SK-N-SH (cell line): Measurements from ENCODE around the gene HEXB. TPM values are rescaled to one million over a fixed set of nuclear protein-coding genes. Genes with fewer than 3 reads are reported as not detected.

ENCODE experiments used
- CTCF ChIA-PET: fragments of 300-600, 350-600 bp; formaldehyde crosslinking; extraction: SDS; loops from one replicate; lab custom pipeline; 2021; lab: Yijun Ruan, JAX
- POLR2A ChIA-PET: fragments of 350-600 bp; sonication (Branson Sonifier 250); formaldehyde crosslinking; extraction: SDS; loops from one replicate; lab custom pipeline; 2020; ENCODE audit warnings: antibody characterized with exemption, inconsistent platforms; lab: Yijun Ruan, JAX
- DNase-seq: peaks from one replicate; pipeline ENCODE4 v3.0.0; 2012
- H2AFZ ChIP-seq: fragments of 200-600 bp; sonication (generic); 2 replicates; pipeline ENCODE4 v1.8.1; 2016; ENCODE audit warnings: antibody characterized with exemption, mild to moderate bottlenecking, low read depth
- H3F3A ChIP-seq: fragments of 200-600 bp; sonication (generic); replicated peaks from 2 replicates; pipeline ENCODE3; 2016; ENCODE audit warnings: antibody characterized with exemption, mild to moderate bottlenecking; ENCODE audit not compliant: insufficient read depth
- H3K27ac ChIP-seq, 2 experiments: fragments of 200-500 bp in 1 of 2; fragments of 200-600 bp in 1 of 2; sonication (Bioruptor generic) in 1 of 2; sonication (generic), shearing (Covaris generic) in 1 of 2; 2 replicates each; pipeline versions ENCODE4 v1.5.1 to v1.6.1; 2014 to 2016; ENCODE audit warnings: low read depth in 2 of 2, inconsistent platforms in 1 of 2, low read length in 1 of 2, mild to moderate bottlenecking in 1 of 2, mixed read lengths in 1 of 2
- H3K27me3 ChIP-seq: fragments of 200-600 bp; sonication (generic), shearing (Covaris generic); 2 replicates; pipeline ENCODE4 v1.6.1; 2016; ENCODE audit warnings: mixed run types; ENCODE audit not compliant: insufficient read depth
- H3K36me3 ChIP-seq, 2 experiments: fragments of 200-500 bp in 1 of 2; fragments of 200-600 bp in 1 of 2; sonication (Bioruptor generic) in 1 of 2; sonication (generic) in 1 of 2; replicated peaks in 1 of 2; 2 replicates each; pipeline versions ENCODE3 to v1.5.1; 2014 to 2016; ENCODE audit warnings: low read length in 1 of 2, mild to moderate bottlenecking in 1 of 2; ENCODE audit not compliant: insufficient read depth in 2 of 2, control insufficient read depth in 1 of 2
- H3K4me1 ChIP-seq, 2 experiments: fragments of 200-500 bp in 1 of 2; fragments of 200-600 bp in 1 of 2; sonication (Bioruptor generic) in 1 of 2; sonication (generic), shearing (Covaris generic) in 1 of 2; 2 replicates each; pipeline versions ENCODE4 v1.5.1 to v1.6.1; 2014 to 2016; ENCODE audit warnings: low read depth in 1 of 2, low read length in 1 of 2, mixed run types in 1 of 2; ENCODE audit not compliant: insufficient read depth in 2 of 2, control insufficient read depth in 1 of 2
- H3K4me2 ChIP-seq: fragments of 200-600 bp; sonication (generic), shearing (Covaris generic); 2 replicates; pipeline ENCODE4 v1.6.1; 2017; ENCODE audit warnings: mixed run types
- H3K4me3 ChIP-seq, 2 experiments: fragments of 200-500 bp in 1 of 2; fragments of 200-600 bp in 1 of 2; sonication (Bioruptor generic) in 1 of 2; sonication (generic), shearing (Covaris generic) in 1 of 2; 2 replicates each; pipeline versions ENCODE4 v1.5.1 to v1.8.1; 2014 to 2016; ENCODE audit warnings: low read depth in 2 of 2, inconsistent platforms in 1 of 2, low read length in 1 of 2, mild to moderate bottlenecking in 1 of 2, mixed read lengths in 1 of 2, moderate library complexity in 1 of 2
- H3K79me2 ChIP-seq: fragments of 200-600 bp; sonication (generic); 2 replicates; pipeline ENCODE4 v1.8.1; 2017; ENCODE audit warnings: mild to moderate bottlenecking; ENCODE audit not compliant: insufficient read depth
- H3K9ac ChIP-seq: fragments of 200-600 bp; sonication (generic); 2 replicates; pipeline ENCODE4 v1.6.1; 2017; ENCODE audit warnings: mixed run types
- H3K9me2 ChIP-seq: fragments of 200-600 bp; sonication (generic); 2 replicates; pipeline ENCODE4 v1.6.1; 2017; ENCODE audit warnings: mixed run types
- H3K9me3 ChIP-seq: fragments of 200-600 bp; sonication (generic); 2 replicates; pipeline ENCODE4 v1.6.1; 2017; ENCODE audit warnings: mixed run types, mild to moderate bottlenecking, moderate library complexity
- H4K20me1 ChIP-seq: fragments of 200-600 bp; sonication (generic); 2 replicates; pipeline ENCODE4 v1.6.1; 2017; ENCODE audit warnings: mild to moderate bottlenecking, mixed run types; ENCODE audit not compliant: insufficient read depth
- CTCF ChIP-seq: fragments of 200-600 bp; sonication (generic); IDR thresholded peaks from 2 replicates; pipeline ENCODE4 v1.6.1; 2017; ENCODE audit warnings: antibody characterized with exemption, mild to moderate bottlenecking, moderate library complexity
- FOXM1 ChIP-seq: IDR thresholded peaks from 2 replicates; pipeline ENCODE4 v1.4.0; 2012; ENCODE audit warnings: low read depth, mild to moderate bottlenecking
- MAX ChIP-seq: IDR thresholded peaks from 2 replicates; pipeline ENCODE4 v1.4.0; 2012; ENCODE audit warnings: low read depth
- MEF2A ChIP-seq: IDR thresholded peaks from 2 replicates; pipeline ENCODE4 v1.4.0; 2012; ENCODE audit warnings: low read depth, borderline replicate concordance
- MXI1 ChIP-seq: IDR thresholded peaks from 2 replicates; pipeline ENCODE4 v1.6.1; 2012; ENCODE audit warnings: mild to moderate bottlenecking, low read depth, low read length, improper control_type of control experiment
- NRF1 ChIP-seq: IDR thresholded peaks from 2 replicates; pipeline ENCODE4 v1.6.1; 2012; ENCODE audit warnings: low read depth, mild to moderate bottlenecking, low read length
- PBX3 ChIP-seq: IDR thresholded peaks from 2 replicates; pipeline ENCODE4; 2012
- POLR2AphosphoS5 ChIP-seq: IDR thresholded peaks from 2 replicates; pipeline ENCODE4 v1.6.1; 2012; ENCODE audit warnings: low read depth, low read length
- RAD21 ChIP-seq: IDR thresholded peaks from 2 replicates; pipeline ENCODE4 v1.6.1; 2012; ENCODE audit warnings: mild to moderate bottlenecking, low read length
- RFX5 ChIP-seq: IDR thresholded peaks from 2 replicates; pipeline ENCODE4 v1.6.1; 2012; ENCODE audit warnings: mild to moderate bottlenecking, improper control_type of control experiment, low read length
- RXRA ChIP-seq: IDR thresholded peaks from 2 replicates; pipeline ENCODE4 v1.4.0; 2012; ENCODE audit warnings: low read depth, mild to moderate bottlenecking, borderline replicate concordance
- SMC3 ChIP-seq: IDR thresholded peaks from 2 replicates; pipeline ENCODE4 v1.6.1; 2012; ENCODE audit warnings: low read depth, low read length, improper control_type of control experiment
- TAF1 ChIP-seq: IDR thresholded peaks from 2 replicates; pipeline ENCODE4 v1.6.1; 2012; ENCODE audit warnings: low read depth, mild to moderate bottlenecking, low read length, moderate library complexity, borderline replicate concordance
- TEAD4 ChIP-seq: IDR thresholded peaks from 2 replicates; pipeline ENCODE4 v1.4.0; 2012; ENCODE audit warnings: mild to moderate bottlenecking, borderline replicate concordance; ENCODE audit not compliant: insufficient read depth
- ZBTB33 ChIP-seq: IDR thresholded peaks from 2 replicates; pipeline ENCODE4 v1.4.0; 2012; ENCODE audit warnings: low read depth, borderline replicate concordance
- WGBS: methylation state at CpG from one replicate; pipeline ENCODE4 v1.1.6; 2017; ENCODE audit warnings: low lambda C conversion rate; 5-methylcytosine and 5-hydroxymethylcytosine counted together
- polyA plus RNA-seq, 3 experiments: library from polyadenylated mRNA; depleted of rRNA; stranded (reverse); fragments of >200 nt; gene quantifications; 2 replicates each; pipeline ENCODE4 v1.2.3, GENCODE V29; 2012

Gene HEXB
- polyA plus RNA-seq, 1 of the 3 experiments (the other 2 are of a cell fraction), result 75.8 TPM

- peak overlapping the region; percentile 96 for H3K4me2 ChIP-seq
- H3K27me3 ChIP-seq, result no peaks in the 10 kb centered on the region
- H2AFZ ChIP-seq, result peak overlapping the region; percentile 93
- H3K79me2 ChIP-seq, result peaks cover 34% of the 10 kb centered on the region
- TF ChIP-seq FOXM1 (no peak), ZBTB33 (no peak), TEAD4 (no peak), POLR2AphosphoS5 (0 out of 2 replicates have a peak, but pooled peaks have one; percentile 3), NRF1 (no peak), CTCF (peak; percentile 81), RXRA (no peak), PBX3 (peak; percentile 5; the same call in 1 of the 2 replicates), RFX5 (no peak), MXI1 (no peak), RAD21 (peak; percentile 92), MEF2A (no peak), SMC3 (peak; percentile 82), TAF1 (0 out of 2 replicates have a peak, but pooled peaks have one; percentile 7), MAX (no peak)
- peak overlapping the region; percentile 84 to 87 for H3K4me3 ChIP-seq
- POLR2A ChIA-PET, result no interaction called here
- H3K36me3 ChIP-seq, result peaks cover 0 to 5% of the 10 kb centered on the region in 2 experiments
- H3K9ac ChIP-seq, result peak overlapping the region; percentile 94
- CTCF ChIA-PET, result interaction anchor here (0.5 to 9.2 kb wide), 42 partner anchors 8 to 850 kb away, joined by 3 to 124 read pairs (median 4); no protein-coding TSS in a partner anchor
- WGBS, result 6% methylated on average over 28 of the region's 28 CpGs
- H3F3A ChIP-seq, result peaks cover 38% of the 10 kb centered on the region
- H3K4me1 ChIP-seq, result peaks cover 25 to 26% of the 10 kb centered on the region in 2 experiments
- peaks cover 20% of the 10 kb centered on the region for H4K20me1 ChIP-seq
- H3K27ac ChIP-seq, result peak overlapping the region; percentile 90 to 94
- DNase-seq, result peak; percentile 44
- no peaks in the 10 kb centered on the region for H3K9me2 ChIP-seq
- H3K9me3 ChIP-seq, result no peaks in the 10 kb centered on the region
Observed at GRCh38 chr5:74641735-74642542, 43.1 kb upstream of the HEXB start.
